WI38 (cell line): ENCODE measurements around the gene EML3.

ENCODE experiments used
- H3K4me3 ChIP-seq: 2 replicates; pipeline ENCODE4 v1.5.1; 2011; ENCODE audit warnings: low read depth, mild to moderate bottlenecking, control low read depth, low read length
- TF ChIP-seq, protein P1 (sequence below): IDR thresholded peaks from 2 replicates; pipeline ENCODE4 v1.5.1; 2012; ENCODE audit warnings: low read depth, mild to moderate bottlenecking, control low read depth, low read length

The EML3 gene

DNA sequence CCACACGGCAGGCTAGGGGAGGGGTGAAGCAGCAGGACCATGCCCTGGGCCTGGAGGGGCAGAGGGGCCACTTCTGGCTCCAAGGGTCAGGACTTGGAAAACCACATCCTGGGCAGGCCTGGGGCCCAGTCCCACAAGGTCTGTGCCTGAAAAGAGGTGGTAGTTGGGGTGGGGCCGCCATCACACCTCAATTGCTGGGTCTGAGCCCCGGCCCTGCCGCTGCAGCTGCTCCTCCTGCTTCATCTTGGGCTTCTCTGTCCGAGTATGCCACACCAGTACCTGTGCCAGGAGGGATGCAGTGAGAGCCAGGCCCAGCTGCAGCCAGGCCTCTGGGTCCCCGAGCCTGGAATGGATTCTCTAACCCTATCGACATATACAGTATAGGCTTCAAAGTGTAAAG is 2.9 kb upstream of the EML3 start:
- TF ChIP-seq, protein P1, sequence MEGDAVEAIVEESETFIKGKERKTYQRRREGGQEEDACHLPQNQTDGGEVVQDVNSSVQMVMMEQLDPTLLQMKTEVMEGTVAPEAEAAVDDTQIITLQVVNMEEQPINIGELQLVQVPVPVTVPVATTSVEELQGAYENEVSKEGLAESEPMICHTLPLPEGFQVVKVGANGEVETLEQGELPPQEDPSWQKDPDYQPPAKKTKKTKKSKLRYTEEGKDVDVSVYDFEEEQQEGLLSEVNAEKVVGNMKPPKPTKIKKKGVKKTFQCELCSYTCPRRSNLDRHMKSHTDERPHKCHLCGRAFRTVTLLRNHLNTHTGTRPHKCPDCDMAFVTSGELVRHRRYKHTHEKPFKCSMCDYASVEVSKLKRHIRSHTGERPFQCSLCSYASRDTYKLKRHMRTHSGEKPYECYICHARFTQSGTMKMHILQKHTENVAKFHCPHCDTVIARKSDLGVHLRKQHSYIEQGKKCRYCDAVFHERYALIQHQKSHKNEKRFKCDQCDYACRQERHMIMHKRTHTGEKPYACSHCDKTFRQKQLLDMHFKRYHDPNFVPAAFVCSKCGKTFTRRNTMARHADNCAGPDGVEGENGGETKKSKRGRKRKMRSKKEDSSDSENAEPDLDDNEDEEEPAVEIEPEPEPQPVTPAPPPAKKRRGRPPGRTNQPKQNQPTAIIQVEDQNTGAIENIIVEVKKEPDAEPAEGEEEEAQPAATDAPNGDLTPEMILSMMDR = no peak
- no peak overlapping the region for H3K4me3 ChIP-seq

DNA sequence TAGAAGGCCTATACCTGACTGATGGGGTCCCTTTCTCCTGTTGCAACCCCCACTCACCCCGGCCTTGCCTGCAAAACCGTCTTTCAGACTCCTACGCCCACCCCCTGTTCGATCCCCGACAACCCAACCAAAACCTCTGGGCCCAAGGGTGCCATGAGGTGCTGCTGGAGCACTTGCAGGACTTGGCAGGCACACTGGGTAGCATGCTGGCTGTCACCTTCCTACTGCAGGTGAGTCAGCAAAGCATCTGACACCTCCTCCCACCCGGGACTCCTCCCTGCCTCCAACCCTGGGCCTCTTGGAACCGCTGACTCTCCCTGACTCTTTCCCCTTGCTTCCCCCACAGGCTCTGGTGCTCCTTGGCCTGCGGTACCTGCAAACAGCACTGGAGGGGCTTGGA is 1.7 kb upstream of the EML3 start:
- H3K4me3 ChIP-seq = no peak overlapping the region
- TF ChIP-seq, protein P1 = no peak

- peak overlapping the region; percentile 76 for H3K4me3 ChIP-seq
- TF ChIP-seq, protein P1 = no peak
Measured at GRCh38 chr11:62613291-62613778, 760 bp upstream of the EML3 start.

GRCh38 chr11:62611705-62612365 is 740 bp downstream of the EML3 start:
- H3K4me3 ChIP-seq = peak overlapping the region; percentile 76
- TF ChIP-seq, protein P1 = no peak

GRCh38 chr11:62610814-62611704 is 1.5 kb downstream of the EML3 start:
- H3K4me3 ChIP-seq = peak overlapping the region; percentile 76
- TF ChIP-seq, protein P1 = no peak

DNA sequence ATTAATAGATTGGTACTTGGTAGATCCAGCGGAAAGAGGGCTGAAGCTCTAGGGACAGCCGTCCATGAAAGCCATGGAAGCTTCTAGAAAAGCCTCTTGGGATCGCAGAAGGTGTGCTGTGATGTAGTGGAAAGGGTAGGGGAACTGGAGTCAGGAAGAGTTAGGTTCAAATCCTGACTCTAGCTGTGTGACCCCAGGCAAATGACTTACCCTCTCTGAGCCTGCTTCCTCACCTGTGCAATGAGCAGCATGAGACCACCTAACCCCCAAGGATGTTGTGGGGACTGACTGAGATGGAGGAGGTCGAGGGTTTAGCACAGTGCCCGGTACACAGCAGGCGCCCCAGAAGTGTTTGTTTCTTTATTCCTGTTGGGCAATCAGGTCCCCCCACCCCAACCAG is 2.2 kb downstream of the EML3 start:
- H3K4me3 ChIP-seq = no peak overlapping the region
- TF ChIP-seq, protein P1 = no peak

GRCh38 chr11:62608776-62609175 is 3.8 kb downstream of the EML3 start:
- TF ChIP-seq, protein P1 = no peak
- H3K4me3 ChIP-seq = no peak overlapping the region
